Right renal cortex interstitium (tissue), 3 donors: Measurements from ENCODE around the gene LATS2. TPM values are rescaled to one million over a fixed set of nuclear protein-coding genes. Genes with fewer than 3 reads are reported as not detected.

ENCODE experiments used
- DNase-seq, 3 donors: peaks; one replicate each; pipeline ENCODE4 v3.0.0-alpha.2; 2013; ENCODE audit warnings: low read depth in 3 of 3, low spot score in 2 of 3
- polyA plus RNA-seq, 3 donors: library from polyadenylated mRNA; unstranded; fragments of 120-200 nt; gene quantifications; one replicate each; pipeline ENCODE4 v1.2.1, GENCODE V29; 2013; ENCODE audit not compliant: insufficient read length in 3 of 3

The LATS2 gene
- polyA plus RNA-seq, 3 donors: 23.4 to 25.7 (median 24.5) TPM

DNA sequence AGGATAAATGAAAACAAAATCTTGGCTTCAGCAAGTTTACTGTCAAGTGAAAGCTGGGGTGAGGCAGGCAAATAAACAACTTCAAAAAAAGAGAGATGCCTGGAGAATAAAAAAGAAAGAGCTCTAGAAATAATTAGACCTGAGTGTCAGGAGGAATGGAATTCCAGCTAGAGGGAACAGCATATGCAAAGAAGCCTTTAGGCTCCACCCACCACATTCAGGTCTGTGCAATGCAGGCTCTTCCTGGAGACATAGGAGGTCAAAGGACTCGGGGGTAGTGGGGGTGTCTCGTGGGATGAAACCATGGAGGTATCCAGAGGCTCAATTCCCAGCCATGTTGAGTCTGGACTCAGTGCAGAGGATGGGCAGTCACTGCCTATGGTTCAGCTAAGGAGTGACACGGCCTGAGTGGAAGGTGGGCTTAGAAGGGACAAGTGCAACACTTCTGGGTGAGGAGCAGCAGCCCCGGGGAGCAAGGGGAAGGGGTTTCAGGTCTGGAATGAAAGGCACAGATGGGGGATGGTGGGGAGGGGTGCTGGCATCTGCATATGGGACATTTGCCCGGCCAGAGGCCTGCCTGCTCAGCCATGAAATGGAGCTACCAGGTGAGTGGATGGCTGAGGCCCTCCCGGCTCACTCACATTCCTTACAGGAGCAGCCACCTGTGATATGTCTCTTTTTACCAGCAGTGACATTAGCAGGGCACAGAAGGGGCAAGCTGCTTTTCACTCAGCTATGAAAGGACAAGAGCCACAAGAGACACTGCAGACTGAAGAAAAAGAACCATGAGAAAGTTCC lies 12.3 kb downstream of the LATS2 start:
- peak in 1 of 3 donors; percentile 35 for DNase-seq

DNA sequence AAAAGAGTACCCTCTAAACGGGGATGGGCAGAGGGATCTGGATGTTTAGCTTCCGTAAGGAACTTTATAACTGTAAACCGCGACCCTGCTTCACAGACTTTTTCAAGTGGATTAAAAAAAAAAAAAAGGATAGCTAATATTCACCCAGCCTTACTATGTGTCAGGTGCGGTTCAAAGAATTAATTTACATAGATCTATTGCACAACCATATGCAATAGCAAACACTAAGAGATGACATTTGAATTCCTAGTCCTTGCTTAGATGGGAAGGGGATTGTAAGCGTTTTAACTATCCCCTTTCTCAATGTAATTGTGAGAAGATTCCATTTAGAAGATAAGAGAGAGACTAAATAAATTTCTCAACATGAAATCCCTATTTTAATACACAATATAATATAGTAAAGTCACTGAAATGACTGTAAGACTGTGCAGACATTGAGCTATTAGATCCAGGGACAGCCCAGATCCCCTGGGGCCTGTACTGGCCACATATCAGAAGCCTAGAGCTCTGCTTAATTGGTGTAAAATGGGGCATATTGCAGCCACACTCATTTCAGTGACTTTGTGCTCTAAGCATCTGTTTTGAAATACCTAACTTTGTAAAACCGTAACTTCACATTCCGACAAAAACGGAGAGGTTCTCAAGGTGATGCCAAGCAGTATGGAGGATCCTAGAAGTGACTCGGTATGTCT lies 13.6 kb downstream of the LATS2 start:
- DNase-seq: no peak

- no peak for DNase-seq
Measured at GRCh38 chr13:21047087-21047486, 14.3 kb downstream of the LATS2 start.

DNA sequence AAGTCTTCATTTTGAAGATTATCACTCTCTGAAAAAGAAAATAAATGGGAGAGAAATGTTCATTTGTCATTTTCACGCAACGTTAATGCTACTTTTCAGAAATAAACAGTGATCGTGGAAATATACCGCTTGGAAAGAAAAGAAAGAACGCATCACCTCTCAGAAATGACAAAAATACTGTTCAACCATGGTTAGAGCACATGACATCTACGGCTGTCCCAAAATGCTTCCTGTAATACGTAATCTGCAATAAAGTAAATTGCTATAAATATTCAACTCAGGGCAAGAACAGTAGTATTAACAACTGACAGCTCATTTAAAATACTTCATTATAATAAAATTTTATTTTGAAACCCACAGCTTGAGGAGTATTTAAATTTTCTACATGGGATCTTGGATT lies 15.2 kb downstream of the LATS2 start:
- DNase-seq: no peak

- DNase-seq: no peak
Measured at GRCh38 chr13:21045100-21045499, 16.3 kb downstream of the LATS2 start.

GRCh38 chr13:21043898-21044297 lies 17.5 kb downstream of the LATS2 start:
- no peak for DNase-seq

DNA sequence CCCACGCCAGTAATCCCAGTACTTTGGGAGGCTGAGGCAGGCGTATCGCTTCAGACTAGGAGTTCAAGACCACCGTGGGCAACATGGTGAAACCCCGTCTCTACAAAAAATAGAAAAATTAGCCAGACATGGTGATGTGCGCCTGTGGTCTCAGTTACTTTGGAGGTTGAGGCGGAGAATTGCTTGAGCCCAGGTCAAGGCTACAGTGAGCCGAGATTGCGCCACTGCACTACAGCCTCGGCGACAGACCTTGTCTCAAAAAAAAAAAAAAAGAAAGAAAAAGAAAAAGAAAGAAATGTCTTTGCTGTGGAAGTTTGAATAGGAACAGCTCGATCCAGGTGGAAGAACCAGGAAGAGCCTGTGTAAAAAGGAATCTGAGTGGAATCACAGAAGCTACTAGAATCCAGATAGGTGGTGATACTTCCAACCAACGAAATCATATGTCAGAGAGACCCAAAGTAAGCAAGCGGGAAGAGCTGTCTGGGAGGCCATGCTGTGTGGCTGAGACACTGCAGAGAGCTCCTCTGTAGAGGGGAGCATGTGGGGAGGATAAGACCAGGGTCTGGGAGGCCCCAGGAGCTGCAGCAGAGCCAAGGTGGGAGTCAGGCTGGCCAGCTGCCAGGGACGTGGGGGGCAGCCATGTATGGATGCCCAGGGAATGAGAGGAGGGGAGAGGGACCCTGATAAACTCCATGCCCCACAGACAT lies 21.1 kb downstream of the LATS2 start:
- DNase-seq: no peak

GRCh38 chr13:21039097-21039800 lies 22.1 kb downstream of the LATS2 start:
- DNase-seq: no peak

GRCh38 chr13:21037656-21038055 lies 23.7 kb downstream of the LATS2 start:
- no peak for DNase-seq

GRCh38 chr13:21035498-21035897 lies 25.9 kb downstream of the LATS2 start:
- DNase-seq: no peak

DNA sequence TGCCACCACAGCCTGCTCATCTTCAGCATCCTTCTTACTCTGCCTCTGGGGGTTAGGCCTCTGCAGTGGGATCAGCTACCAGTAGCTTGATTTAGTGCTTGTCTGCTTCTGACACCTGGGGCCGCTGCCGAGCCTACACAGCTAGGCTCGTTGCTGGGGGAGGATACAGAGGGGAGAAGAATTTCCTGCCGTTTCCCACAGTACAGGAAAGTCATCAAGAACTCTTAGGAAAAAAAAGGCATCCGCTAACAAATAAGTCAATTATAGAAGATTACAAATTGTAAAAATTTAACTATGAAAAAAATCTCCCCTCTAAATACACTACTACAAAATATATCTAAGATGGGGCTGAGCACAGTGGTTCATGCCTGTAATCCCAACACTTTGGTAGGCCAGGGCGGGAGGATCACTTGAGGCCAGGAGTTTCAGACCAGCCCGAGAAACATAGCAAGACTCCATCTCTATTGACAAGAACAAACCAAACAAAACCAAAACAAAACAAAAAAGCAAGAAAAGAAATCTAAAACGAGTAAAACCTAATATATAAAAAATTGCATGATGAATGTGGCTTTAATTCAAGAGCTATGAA lies 26.7 kb downstream of the LATS2 start:
- no peak for DNase-seq

DNA sequence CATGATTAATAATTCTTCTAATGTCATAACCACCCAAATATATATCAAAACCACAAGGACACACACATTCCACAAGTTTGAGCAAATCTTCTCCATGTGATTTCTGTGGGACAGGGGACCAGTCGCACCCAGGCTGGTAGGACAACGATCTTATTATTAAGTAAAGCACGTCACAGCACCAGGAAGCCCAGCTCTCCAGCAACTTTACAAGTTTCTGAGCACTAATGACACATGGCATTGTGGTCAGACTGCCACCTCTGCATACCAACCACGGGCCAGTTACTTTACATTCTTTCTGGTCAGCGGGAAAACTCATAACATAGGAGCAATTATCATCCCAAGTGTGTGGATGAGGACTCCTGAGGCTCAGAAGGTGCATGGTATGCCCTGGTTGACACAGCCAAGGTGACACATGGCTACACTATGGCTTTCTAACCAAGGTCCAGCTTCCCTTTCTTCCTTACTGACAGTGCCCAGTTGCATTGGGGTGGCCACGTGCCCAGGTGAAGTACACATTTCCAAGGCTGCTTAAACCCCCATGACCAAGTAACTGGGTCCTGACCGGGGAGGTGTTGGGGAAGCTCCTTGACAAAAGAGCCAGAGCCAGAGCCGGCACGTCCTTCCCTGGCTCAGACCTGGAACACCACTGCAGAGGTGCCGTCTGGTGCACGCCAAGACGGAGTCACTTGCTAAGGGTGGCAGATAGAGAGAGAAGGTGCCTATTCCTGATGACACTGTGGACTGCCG lies 27.4 kb downstream of the LATS2 start:
- no peak for DNase-seq

DNA sequence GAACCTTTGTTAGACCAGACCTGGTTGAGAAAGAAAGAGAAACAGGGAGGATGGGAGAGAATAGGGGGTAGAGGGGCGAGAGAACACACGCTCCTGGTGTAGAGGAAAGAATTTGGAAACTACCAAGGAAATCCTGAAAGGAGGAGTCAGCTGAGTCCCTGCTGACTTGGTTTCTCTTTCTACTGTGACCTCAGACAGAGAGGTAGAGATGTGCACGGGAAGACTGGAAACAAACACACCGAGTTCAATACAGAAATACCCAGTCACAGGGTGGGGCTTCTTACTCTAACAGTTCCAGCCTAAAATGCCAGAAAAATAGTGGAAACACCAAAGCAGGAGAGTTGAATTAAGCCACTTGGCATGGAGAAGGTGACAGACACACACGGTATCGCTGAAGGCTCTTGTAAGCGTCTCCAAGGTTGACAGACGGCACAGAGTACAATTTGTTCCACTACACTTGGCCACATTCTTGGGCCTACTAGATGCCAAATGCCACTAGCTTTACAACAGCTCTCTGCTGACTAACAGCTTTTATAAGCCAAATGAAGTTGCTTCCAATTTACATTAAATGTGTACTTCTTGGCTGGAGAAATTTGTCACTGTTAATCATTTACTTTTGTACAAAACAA lies 28.1 kb downstream of the LATS2 start:
- no peak for DNase-seq

- no peak for DNase-seq
Measured at GRCh38 chr13:21032656-21033055, 28.7 kb downstream of the LATS2 start.

- no peak for DNase-seq
Measured at GRCh38 chr13:21031594-21032275, 29.7 kb downstream of the LATS2 start.

DNA sequence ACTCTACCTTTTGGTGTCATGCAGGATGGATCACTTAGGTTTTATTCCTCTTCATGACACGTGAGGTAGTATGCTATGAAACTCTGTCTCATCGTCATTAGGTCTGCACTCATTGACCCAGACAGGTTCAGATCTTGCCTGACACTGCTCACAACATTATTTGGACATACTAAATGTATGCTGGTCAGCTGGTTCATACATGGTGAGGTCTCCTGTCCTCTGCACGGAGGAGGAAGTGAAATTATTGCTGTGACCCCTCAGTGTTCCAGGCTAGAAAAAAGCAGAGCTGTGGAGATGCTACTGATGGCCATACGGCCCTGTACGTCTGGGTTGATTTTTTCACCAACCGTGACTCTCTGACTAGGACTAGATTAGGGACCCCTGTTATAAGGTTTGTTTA lies 35.8 kb downstream of the LATS2 start:
- DNase-seq: no peak

DNA sequence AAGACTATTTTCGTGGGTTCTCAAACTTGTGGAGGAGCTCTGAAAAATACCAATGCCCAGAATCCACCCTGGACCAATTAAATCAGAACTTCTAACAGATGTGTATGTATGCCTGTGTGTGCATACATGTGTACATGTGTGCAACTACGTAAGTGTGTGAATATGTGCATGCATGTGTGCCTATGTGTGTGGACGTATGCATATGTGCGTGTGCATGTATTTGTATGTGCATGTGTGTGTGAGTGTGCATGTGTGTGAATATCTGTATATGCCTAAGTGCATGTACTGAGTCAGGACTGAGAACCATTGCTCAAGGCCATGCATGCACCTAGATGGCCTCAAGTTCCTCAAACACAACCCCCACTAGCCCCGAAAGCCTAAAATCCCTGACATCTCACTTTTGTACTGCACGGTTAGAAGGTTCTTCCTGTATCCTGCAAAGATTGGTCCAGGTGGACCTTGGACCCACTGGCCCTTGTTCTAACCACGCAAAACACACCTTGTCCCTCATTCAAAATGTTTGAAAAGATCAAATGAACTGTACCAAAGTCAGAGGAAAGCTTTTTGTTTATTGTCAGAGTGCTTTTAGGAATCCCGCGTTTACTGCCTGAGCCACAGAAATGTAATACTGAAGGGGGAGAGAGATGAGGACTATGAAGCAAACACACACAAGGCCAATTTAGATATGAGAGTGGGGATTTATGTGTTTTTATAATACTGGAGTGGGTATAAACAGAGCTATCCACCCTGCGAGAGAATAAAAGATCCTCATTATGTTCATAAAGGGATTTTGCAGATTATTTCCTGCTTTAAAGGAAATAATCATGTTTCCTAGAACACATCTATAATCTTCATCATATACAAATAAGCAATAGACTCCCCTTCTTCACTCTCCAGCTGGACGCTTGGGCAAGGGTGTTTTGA lies 39.1 kb downstream of the LATS2 start:
- DNase-seq: no peak

DNA sequence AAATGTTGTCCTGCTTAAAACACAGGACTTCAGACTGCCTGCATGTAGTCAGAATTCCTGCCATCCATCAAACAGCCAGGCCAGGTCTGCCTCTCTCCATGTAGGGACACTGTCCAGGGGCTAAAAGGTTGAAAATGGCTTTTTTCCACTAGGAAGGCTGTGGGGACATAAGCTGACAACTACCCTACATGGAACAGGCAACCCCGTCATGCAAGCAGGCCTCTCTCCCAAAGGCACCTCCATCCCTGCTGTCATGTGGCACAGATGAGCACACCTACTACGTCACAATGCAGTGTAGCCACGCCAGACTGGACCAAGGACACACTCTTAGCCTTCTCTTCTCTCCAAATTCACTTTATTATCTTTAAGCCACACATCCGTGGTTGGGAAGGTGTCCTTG lies 40.8 kb downstream of the LATS2 start:
- no peak for DNase-seq
